ENCODE measurements around the gene SLC39A1.
A peak's percentile ranks its signal among the peaks of the same experiment; 100 is the strongest.

Gene SLC39A1

GRCh38 chr1:153945131-153945794 lies 18.1 kb downstream of the SLC39A1 start:
- Histone ChIP-seq H4K8ac (ENCODE audit: low read depth, low read length) (no peak overlapping the region), H3K4me1 (ENCODE audit: control insufficient read depth in 2 of 2, insufficient read depth in 1 of 2, low read depth in 1 of 2, low read length in 2 of 2) (peaks cover 7 to 13% of the 10 kb centered on the region in 2 donors), H3K27ac (replicated peaks; ENCODE audit: low read length) (no peak overlapping the region), H2AK5ac (ENCODE audit: low read depth, low read length) (peak overlapping the region; percentile 64), H2BK120ac (ENCODE audit: low read depth, low read length) (no peak overlapping the region), H3K36me3 (replicated peaks in 1 of 2; ENCODE audit: control insufficient read depth in 2 of 2, insufficient read depth in 2 of 2, low read length in 2 of 2) (peaks cover 12 to 77% of the 10 kb centered on the region in 2 donors), H4K91ac (ENCODE audit: low read depth, low read length, poor library complexity) (no peak overlapping the region), H3K9ac (ENCODE audit: low read depth, low read length, poor library complexity) (no peak overlapping the region), H3K14ac (ENCODE audit: low read length) (no peak overlapping the region), H3K79me1 (ENCODE audit: low read depth, low read length) (peaks cover 4% of the 10 kb centered on the region), H3K4me3 (ENCODE audit: low read length in 2 of 2) (peak overlapping the region; percentile 89 to 94), H2BK15ac (ENCODE audit: low read length) (no peak overlapping the region), H2AFZ (ENCODE audit: low read length) (peak overlapping the region; percentile 89), H3K18ac (ENCODE audit: low read length) (peak overlapping the region; percentile 88), H2BK5ac (ENCODE audit: low read length) (no peak overlapping the region), H3K9me3 (replicated peaks in 1 of 2; ENCODE audit: control insufficient read depth in 2 of 2, insufficient read depth in 1 of 2, low read depth in 1 of 2, low read length in 2 of 2) (no peaks in the 10 kb centered on the region), H3K23ac (ENCODE audit: low read depth, low read length, poor library complexity) (no peak overlapping the region), H3K27me3 (ENCODE audit: control insufficient read depth in 3 of 3, insufficient read depth in 3 of 3, low read depth in 1 of 3, low read length in 3 of 3) (peaks cover 0 to 3% (median 0%) of the 10 kb centered on the region in 3 experiments), H3K4me2 (ENCODE audit: insufficient read depth, low read length, poor library complexity, severe bottlenecking) (peak overlapping the region; percentile 99), H2BK12ac (ENCODE audit: low read length) (no peak overlapping the region), H3K4ac (ENCODE audit: low read length) (no peak overlapping the region)
- no CpG with 5 or more reads among the region's 12 CpGs for WGBS, 2 donors (ENCODE audit: extremely low coverage in 2 of 2, insufficient read length in 2 of 2, insufficient replicate concordance in 1 of 2)
- DNase-seq (ENCODE audit: low spot score) = no peak

- Histone ChIP-seq H2BK15ac (ENCODE audit: low read length) (no peak overlapping the region), H2AFZ (ENCODE audit: low read length) (no peak overlapping the region), H2BK120ac (ENCODE audit: low read depth, low read length) (no peak overlapping the region), H3K4me1 (ENCODE audit: control insufficient read depth in 2 of 2, insufficient read depth in 1 of 2, low read depth in 1 of 2, low read length in 2 of 2) (peaks cover 7 to 13% of the 10 kb centered on the region in 2 donors), H3K79me1 (ENCODE audit: low read depth, low read length) (peaks cover 4% of the 10 kb centered on the region), H2BK5ac (ENCODE audit: low read length) (no peak overlapping the region), H4K91ac (ENCODE audit: low read depth, low read length, poor library complexity) (no peak overlapping the region), H3K9ac (ENCODE audit: low read depth, low read length, poor library complexity) (no peak overlapping the region), H3K27ac (replicated peaks; ENCODE audit: low read length) (no peak overlapping the region), H3K4me2 (ENCODE audit: insufficient read depth, low read length, poor library complexity, severe bottlenecking) (no peak overlapping the region), H3K36me3 (replicated peaks in 1 of 2; ENCODE audit: control insufficient read depth in 2 of 2, insufficient read depth in 2 of 2, low read length in 2 of 2) (peaks cover 10 to 77% of the 10 kb centered on the region in 2 donors), H3K4me3 (ENCODE audit: low read length in 2 of 2) (peak overlapping the region in 1 of 2 donors; percentile 89), H3K27me3 (ENCODE audit: control insufficient read depth in 3 of 3, insufficient read depth in 3 of 3, low read depth in 1 of 3, low read length in 3 of 3) (peaks cover 0 to 3% (median 0%) of the 10 kb centered on the region in 3 experiments), H2BK12ac (ENCODE audit: low read length) (no peak overlapping the region), H3K23ac (ENCODE audit: low read depth, low read length, poor library complexity) (no peak overlapping the region), H3K4ac (ENCODE audit: low read length) (no peak overlapping the region), H4K8ac (ENCODE audit: low read depth, low read length) (no peak overlapping the region), H3K18ac (ENCODE audit: low read length) (no peak overlapping the region), H3K9me3 (replicated peaks in 1 of 2; ENCODE audit: control insufficient read depth in 2 of 2, insufficient read depth in 1 of 2, low read depth in 1 of 2, low read length in 2 of 2) (no peaks in the 10 kb centered on the region), H2AK5ac (ENCODE audit: low read depth, low read length) (no peak overlapping the region), H3K14ac (ENCODE audit: low read length) (no peak overlapping the region)
- WGBS, 2 donors (ENCODE audit: extremely low coverage in 2 of 2, insufficient read length in 2 of 2, insufficient replicate concordance in 1 of 2) = no CpG with 5 or more reads among the region's 3 CpGs
- DNase-seq (ENCODE audit: low spot score) = no peak
Observed at GRCh38 chr1:153944827-153945117, 18.6 kb downstream of the SLC39A1 start.

- Histone ChIP-seq H3K9me3 (replicated peaks in 1 of 2; ENCODE audit: control insufficient read depth in 2 of 2, insufficient read depth in 1 of 2, low read depth in 1 of 2, low read length in 2 of 2) (no peaks in the 10 kb centered on the region), H3K4me3 (ENCODE audit: low read length in 2 of 2) (peak overlapping the region; percentile 13 to 89), H3K4me2 (ENCODE audit: insufficient read depth, low read length, poor library complexity, severe bottlenecking) (no peak overlapping the region), H2BK12ac (ENCODE audit: low read length) (no peak overlapping the region), H2BK15ac (ENCODE audit: low read length) (no peak overlapping the region), H2AK5ac (ENCODE audit: low read depth, low read length) (no peak overlapping the region), H3K79me1 (ENCODE audit: low read depth, low read length) (peaks cover 4% of the 10 kb centered on the region), H4K8ac (ENCODE audit: low read depth, low read length) (no peak overlapping the region), H3K36me3 (replicated peaks in 1 of 2; ENCODE audit: control insufficient read depth in 2 of 2, insufficient read depth in 2 of 2, low read length in 2 of 2) (peaks cover 10 to 78% of the 10 kb centered on the region in 2 donors), H2BK120ac (ENCODE audit: low read depth, low read length) (no peak overlapping the region), H2BK5ac (ENCODE audit: low read length) (no peak overlapping the region), H3K14ac (ENCODE audit: low read length) (no peak overlapping the region), H2AFZ (ENCODE audit: low read length) (no peak overlapping the region), H3K27me3 (ENCODE audit: control insufficient read depth in 3 of 3, insufficient read depth in 3 of 3, low read depth in 1 of 3, low read length in 3 of 3) (peaks cover 0 to 3% (median 0%) of the 10 kb centered on the region in 3 experiments), H3K4me1 (ENCODE audit: control insufficient read depth in 2 of 2, insufficient read depth in 1 of 2, low read depth in 1 of 2, low read length in 2 of 2) (peaks cover 7 to 13% of the 10 kb centered on the region in 2 donors), H3K9ac (ENCODE audit: low read depth, low read length, poor library complexity) (peak overlapping the region; percentile 52), H3K27ac (replicated peaks; ENCODE audit: low read length) (no peak overlapping the region), H4K91ac (ENCODE audit: low read depth, low read length, poor library complexity) (no peak overlapping the region), H3K23ac (ENCODE audit: low read depth, low read length, poor library complexity) (no peak overlapping the region), H3K18ac (ENCODE audit: low read length) (no peak overlapping the region), H3K4ac (ENCODE audit: low read length) (no peak overlapping the region)
- no peak for DNase-seq (ENCODE audit: low spot score)
- WGBS, 2 donors (ENCODE audit: extremely low coverage in 2 of 2, insufficient read length in 2 of 2, insufficient replicate concordance in 1 of 2) = no CpG with 5 or more reads among the region's 15 CpGs
Observed at GRCh38 chr1:153944005-153944826, 19.1 kb downstream of the SLC39A1 start.
